GM19395 (cell line): Measurements from ENCODE around the gene PTPN23.
A peak's percentile ranks its signal among the peaks of the same experiment; 100 is the strongest.

Experiments used
- ATAC-seq: cut with Tn5 transposase; IDR thresholded peaks from one replicate; pipeline ENCODE4 v1.9.1; 2021; ENCODE audit warnings: mild to moderate bottlenecking, moderate library complexity; ENCODE audit not compliant: unreplicated experiment

PTPN23 gene

DNA sequence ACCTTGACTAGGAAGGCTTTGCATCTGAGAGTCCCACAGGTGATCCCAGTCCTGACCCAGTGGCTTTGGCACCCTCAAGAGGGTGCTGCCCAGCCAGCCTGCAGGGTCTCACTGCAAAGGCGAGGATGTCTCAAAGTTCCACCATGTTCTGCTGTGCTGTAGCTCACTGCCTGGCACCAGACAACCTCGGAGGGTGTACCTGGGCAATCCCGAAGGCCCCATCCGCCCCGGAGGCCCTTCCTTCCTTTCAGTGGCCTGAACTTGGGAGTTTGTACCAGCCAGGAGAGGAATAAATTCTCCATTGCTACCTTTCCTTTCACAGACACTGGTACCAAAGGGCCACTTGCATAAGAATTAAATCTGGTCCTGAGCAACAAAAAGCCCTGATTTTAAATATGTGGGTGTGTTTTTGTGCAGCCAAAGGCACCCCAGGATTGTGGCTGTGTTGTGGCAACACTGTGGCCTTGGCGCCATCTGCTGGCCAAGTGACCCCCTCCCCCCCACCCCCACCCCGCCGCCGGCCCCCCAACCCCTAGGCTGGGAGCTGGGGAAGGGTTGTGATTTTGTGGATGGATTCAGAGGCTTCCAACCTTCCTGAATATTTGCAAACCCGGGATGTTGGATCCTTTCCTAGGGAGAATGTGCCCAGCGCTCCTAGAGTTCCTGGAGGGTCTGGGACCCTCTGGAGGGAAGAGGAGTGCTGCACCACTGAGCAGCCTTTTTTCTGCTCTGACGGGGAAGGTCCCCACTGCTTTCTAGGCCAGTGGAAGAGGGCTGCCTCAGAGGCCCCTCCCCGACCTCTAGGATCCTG lies 9.7 kb upstream of the PTPN23 start:
- no peak for ATAC-seq

DNA sequence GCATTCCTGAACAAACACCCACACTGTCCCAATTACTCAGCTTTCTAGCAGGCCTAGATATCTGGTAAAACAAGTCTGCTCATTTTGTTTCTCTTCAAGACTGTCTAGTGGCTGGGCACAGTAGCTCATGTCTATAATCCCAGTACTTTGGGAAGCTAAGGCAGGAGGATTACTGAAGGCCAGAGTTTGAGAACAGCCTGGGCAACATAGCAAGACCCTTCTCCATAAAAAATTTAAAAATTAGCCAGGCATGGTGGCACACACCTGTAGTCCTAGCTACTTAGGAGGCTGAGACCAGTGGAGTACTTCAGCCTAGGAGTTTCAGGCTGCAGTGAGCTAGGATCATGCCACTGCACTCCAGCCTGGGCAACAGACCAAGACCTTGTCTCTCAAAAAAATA lies 6.2 kb upstream of the PTPN23 start:
- ATAC-seq: no peak

DNA sequence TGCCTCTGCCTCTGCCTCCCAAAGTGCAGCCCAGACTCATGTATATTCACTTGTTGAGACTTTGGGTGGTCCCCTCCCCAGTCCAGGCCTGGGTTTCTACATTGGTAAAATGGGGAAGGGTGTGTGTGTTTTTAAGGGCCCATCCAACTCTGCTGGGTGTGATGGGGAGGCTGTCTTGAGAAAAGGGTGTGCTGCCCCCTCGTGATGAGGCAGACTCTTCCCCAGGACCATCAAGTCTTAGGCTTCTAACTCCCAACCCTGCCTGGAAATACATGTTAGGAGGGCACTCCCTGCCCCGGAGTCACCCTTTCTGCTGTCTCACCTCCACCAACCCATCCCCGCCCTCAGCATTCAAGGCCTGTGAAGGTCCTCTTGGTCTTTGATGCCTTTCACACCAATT lies 4.4 kb upstream of the PTPN23 start:
- ATAC-seq: no peak

DNA sequence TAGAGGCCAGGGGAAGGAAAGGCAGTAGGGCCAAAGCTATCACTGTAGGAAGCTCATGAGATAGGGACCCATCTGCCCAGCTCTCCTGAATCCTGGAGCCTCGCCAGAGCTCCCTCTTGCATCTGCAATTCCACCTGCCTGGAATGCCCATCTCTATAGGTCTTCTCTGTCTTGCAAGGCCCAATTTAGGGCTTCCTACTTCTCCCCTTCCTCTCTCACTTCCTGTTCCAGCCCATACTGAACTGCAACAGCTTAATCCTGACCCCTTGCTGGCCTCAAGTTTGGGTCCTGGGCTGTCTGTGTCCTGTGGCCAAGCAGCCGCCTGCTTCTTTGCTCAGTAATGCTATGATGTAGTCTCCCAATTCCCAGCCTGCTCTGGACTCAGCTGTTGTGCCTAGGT lies 3.6 kb upstream of the PTPN23 start:
- no peak for ATAC-seq

DNA sequence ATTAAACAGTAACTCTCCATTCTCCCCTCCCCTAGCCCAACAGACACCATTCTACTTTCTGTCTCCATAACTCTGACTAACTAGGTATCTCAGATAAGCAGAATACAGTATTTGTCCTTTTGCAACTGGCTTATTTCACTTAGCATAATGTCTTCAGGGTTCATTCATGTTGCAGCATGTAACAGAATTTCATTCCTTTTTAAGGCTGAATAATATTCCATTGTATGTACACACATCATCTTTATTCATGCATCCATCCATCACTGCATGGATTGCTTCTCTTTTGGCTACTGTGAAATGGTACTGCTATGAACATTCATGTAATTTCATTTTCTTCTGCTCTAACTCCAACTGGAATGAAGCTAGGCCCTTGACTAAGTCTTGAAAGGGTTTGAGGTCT lies 2.0 kb upstream of the PTPN23 start:
- ATAC-seq: no peak

DNA sequence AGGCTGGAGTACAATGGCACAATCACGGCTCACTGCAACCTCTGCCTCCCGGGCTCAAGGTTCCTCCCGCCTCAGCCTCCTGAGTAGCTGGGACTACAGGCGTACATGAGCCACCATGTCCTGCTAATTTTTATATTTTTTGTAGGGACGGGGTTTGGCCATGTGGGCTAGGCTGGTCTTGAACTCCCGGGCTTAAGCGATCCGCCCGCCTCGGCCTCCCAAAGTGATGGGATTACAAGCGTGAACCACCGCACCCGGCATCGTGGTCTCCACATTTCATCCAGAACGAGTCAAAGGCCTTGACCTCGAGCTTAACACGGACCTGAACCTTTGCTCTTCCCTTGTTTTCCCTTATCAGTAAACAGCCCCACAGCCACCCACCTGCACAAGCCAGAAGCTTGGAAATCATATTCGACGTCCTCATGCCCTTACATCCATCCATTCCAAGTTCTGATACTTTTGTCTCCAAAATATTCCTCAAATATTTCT lies 1.4 kb upstream of the PTPN23 start:
- no peak for ATAC-seq

DNA sequence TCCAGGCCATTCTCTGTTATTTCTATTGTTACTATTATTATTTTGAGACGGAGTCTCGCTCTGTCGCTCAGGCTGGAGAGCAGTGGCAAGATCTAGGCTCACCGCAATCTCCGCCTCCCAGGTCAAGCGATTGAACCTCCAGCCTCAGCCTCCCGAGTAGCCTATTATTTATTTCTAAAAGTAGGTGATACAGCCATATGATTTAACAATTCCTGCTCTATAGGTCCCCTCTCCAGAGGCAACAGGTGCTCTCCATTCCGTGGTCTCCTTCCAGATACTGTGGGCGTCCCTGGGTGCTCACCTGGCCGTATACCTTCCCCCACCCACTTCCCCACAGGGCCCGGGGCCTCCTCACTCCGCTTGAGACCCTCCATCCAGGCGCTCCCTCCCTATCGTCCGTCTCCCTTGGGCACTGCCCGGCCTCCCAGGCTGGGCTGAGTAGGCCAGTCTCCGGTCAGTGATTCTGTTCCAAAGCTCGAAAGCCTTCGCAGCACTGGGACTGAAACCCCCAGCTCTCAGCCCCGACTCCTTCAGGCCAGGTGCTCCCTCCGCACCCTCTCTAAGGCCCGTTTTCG lies 708 bp upstream of the PTPN23 start:
- ATAC-seq: no peak

DNA sequence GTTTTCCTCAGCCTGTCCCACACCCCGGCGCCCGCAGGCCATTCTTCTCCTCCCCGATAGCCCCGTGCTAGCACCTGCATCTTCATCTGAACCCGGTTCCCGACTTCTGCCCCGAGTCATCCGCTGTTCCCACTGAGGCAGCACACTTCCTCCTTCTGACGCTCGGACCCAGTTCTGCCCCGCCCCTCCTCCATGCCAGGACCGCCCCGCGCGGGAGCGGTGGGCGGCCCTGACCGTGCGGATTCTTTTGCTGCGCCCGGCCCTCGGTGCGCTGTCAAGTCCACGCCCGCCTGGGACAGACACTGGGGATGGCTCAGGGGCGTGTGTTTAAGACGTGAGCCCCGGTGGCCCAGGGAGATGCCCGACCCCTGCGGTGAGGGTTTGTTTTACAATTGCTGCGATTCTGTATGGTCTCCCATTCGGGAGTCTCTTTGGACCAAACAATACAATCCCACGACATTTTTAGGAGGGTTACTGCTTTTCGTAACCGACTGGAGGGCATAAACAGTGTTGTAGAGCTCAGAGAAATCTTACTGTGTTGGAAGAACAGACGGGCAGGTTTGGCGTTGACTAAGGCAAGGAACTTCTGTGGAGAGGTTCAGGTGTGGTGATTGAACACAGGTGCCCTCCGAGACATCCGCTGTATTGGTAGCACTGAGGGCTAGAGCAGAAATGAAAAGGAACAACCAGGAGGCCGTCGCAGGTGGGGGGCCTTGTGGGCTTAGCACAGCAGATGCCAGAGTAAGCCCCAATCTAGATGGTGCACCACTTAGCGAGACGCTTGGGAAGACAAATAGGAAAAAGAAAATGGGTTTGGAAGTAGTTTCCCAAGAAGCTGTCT lies 716 bp downstream of the PTPN23 start:
- peak; percentile 64 for ATAC-seq

DNA sequence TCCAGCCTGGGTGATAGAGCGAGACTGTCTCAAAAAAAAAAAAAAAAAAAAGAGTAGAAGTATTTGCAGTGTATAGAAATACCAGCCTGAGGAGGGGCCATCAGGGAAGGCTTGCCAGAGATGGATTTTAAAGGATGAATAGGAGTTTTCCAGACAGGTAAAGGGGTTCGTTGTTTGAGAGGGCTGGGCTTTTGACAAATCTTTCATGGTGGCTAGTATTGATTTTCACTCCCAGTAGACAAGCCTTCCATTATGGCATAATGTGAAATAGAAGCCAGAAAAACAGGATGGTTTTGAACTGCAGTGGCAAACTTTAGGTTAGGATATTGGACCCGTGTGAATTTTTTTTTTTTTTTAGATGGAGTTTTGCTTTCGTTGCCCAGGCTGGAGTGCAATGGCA lies 3.6 kb downstream of the PTPN23 start:
- no peak for ATAC-seq

DNA sequence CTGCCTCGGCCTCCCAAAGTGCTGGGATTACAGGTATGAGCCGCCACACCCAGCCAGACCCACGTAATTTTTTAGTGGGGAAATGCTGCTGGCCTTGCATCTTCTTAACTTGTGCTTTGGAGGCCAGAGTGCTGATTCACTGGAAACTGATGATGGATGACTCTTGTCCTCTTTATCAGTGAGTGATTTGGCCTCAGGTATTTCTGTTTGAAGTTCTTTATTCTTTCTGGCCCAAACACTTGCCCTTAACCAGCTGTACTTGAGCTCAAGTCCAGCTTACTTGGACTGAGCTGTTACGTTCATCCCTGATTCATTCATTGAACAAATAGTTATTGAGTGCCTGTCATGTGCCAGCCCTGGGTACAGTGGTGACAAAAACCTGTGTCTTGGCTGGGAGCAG lies 4.2 kb downstream of the PTPN23 start:
- ATAC-seq: no peak

DNA sequence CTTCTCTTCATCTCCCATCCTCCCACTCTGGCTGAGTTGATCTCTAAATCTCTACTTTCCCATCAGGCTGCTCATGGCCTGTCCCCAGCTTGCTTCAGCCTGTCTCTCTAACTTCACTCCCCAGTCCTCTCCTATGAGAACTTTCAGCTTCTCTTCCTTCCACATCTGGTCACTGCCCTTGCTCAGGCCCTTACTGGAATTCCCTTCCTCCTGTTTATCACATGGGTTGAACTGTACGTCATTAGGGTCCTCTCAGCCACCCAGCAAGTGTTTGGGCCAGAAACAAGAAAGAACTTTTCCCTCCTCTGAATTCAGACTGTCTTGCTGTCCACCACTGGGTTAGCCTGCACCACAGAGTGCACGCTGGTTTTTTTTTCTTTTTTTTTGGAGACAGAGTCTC lies 5.0 kb downstream of the PTPN23 start:
- no peak for ATAC-seq

DNA sequence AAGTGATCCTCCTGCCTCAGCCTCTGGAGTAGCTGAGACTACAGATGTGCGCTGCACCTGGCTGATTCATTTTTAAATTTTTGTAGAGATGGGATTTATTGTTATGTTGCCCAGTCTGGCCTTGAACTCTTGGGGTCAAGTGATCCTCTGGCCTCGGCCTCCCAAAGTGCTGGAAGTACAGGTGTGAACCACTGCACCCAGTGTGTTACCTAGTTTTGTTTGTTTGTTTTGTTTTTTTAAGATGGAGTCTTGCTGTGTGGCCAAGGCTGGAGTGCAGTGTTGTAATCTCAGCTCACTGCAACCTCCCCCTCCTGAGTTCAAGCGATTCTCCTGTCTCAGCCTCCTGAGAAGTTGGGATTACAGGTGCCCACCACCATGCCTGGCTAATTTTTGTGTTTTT lies 12.1 kb downstream of the PTPN23 start:
- no peak for ATAC-seq

DNA sequence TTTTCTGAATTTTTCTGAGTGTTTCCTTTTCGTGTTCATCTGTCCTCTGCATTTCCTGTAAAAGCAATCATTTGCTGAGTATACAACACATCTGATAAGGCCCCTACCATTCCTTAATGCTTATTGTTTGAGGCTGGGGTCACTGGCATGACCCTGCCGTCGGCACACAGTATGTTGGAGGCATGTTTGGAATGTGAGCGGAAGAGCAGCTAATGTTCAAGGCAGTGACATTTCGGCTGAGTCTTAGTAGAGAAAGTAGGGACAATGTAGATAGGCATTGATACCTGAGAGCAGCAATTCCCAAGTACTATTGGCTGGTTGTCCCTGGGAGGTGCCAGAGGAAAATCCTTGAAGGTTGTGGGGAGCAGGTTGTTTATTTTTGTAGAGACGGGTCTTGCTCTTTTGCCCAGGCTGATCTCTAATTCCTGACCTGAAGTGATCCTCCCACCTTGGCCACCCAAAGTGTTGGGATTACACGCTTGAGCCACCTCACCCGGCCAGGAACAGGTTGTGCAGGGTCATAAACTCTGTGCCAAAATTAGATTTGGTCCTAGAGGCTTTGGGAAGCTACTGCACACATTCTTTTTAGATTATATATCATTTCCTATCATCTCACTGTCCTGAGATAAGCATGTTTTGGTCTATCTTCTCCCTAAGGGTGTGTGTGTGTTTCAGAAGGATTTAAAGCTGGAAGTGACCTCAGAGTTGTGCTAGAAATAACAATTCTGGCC lies 13.5 kb downstream of the PTPN23 start:
- no peak for ATAC-seq

DNA sequence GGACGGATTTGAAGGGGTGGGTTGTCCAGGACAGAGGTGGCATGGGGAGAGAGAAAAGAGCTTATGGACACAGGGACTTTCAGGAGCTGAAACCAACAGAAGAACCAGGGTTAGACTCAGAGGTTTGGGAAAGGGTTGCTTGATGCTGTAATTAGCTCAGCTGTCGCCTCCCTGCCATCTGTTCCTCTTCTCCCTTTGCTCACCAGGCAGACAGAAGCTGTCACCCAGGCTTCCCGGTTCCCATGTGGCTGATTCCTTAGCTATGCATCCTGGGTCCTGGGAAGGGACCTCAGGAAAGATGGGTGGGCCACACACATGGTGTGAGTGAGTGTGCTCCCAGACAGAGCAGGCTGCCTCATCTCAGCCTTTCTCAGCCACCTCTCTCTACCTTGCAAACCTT lies 14.1 kb downstream of the PTPN23 start:
- ATAC-seq: no peak

DNA sequence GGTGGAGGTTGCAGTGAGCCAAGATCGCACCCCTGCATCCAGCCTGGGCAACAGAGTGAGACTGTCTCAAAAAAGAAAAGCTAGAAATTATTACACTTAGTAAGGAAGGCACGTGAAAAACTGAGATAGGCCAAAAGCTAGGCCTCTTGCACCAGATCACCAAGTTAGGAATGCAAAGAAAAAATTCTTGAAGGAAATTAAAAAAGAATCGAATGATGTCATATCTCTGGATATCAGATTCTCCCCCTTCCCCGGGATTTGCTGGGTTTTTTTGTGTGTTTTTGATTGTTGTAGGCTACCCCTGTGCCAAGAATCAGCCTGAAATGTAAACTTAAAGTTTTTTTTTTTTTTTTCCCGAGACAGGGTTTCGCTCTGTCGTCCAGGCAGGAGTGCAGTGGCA lies 17.4 kb downstream of the PTPN23 start:
- no peak for ATAC-seq

DNA sequence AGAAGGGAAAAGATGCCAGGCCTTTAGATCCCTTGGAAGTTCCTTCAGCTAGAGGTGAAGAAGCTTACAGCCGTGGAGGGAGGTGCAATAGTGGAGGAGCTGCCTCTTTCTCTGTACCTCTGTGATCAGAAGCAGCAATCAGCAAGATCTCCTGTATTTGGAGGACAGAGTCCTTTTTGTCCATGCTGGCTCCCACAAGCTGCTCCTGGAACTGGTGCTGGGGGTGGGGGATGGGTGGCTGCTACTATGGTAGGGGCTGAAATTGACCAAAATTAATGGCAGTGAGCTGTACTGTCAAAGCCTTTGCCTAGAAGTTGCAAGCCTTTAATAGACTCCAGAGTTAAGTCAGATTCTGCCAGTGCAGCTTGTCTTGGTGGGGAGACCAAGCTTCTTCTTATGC lies 18.2 kb downstream of the PTPN23 start:
- ATAC-seq: no peak

DNA sequence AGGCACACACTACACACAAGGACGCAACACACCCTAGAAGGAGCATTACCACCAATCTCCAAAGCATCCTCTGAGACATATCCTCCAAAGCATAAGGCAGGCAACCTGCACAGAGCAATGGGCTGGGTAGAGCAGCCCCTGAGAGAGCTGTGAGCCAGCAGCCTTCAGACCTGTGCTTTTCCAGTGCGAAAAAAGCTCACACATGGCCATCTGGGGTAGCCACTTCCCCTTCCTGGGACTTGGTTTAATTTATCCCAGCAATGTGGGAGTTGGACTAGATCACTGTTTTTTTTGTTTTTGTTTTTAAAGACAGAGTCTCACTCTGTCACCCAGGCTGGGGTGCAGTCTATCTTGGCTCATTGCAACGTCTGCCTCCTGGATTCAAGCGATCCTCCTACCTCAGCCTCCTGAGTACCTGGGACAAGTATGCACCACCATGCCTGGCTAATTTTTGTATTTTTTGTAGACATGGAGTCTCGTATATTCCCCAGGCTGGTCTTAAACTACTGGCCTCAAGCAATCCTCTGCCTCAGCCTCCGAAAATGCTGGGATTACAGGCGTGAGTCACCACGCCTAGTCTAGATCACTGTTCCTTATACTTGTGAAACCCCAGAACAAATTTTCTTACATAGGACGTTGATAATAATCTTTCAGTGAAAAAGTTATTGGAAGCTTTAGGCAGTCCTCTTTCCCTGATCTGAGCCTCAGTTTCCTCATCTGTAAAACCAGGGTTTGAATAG lies 18.9 kb downstream of the PTPN23 start:
- ATAC-seq: no peak

DNA sequence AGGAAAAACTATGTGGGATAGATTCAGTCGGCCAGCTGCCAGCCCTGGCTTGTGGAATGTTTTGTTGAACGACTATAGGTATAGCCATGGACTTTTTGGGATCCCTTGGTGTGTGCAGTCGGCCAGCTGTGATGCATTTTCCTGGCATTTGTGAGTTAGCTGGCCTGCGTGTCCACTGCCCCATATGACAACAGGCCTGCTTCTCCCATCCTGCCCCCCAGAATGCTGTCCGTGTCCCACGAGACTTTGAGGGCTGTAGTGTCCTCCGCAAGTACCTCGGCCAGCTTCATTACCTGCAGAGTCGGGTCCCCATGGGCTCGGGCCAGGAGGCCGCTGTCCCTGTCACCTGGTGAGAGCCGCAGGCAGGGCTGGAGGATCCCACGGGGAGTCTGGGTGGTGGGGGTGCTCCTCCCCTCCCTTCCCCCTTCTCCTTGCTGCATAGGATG lies 23.6 kb downstream of the PTPN23 start:
- ATAC-seq: no peak

DNA sequence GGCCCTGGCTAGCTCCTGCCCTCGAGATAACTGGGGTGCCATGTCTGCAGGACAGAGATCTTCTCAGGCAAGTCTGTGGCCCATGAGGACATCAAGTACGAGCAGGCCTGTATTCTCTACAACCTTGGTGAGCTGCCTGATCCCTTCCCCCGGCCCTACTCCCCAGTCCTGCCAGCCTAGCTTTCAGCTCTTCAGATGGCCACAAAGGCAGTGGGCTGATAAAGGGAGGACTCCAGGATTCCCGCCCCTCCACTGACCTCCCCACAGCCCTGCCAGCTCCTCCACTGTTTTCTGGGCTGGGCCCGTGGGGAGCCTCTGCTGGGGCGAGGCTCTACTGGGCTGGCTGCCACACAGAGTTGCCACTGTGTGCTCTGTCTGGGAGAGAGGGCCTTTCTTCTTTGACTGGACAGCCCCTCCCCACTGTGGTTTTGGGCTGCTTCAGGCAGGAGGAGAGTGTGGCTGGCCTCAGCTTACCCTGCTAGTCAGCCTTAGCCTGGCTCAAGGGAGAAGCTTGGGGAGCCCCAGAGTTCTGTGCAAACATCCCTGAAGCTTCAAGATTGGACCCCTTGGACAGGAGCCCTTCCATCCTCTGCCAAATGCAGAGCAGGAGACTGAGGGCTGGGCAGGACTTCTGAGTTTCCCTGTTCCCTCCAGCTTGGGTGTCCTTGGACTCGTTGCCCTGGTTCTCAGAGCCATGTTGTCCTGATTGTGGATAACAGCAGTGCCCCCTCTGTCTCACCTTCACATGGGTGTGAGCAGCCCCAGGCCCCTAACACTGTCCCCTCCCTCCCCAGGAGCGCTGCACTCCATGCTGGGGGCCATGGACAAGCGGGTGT lies 24.4 kb downstream of the PTPN23 start:
- no peak for ATAC-seq
